ENCODE results near the gene ATL3. TPM values are rescaled to one million over a fixed set of nuclear protein-coding genes. Genes with fewer than 3 reads are reported as not detected.

Gene ATL3
- 10 to 100 TPM; 72.2 to 89.0 (median 80.9) TPM for total RNA-seq

- TF ChIP-seq POLR2A (IDR thresholded peaks at IDR 0.05), result peak in 1 of 2 donors; percentile 56
- peak; percentile 0 to 86 (median 81) for TF ChIP-seq POLR2AphosphoS5 (IDR thresholded peaks at IDR 0.05)
- no peak for TF ChIP-seq CTCF (IDR thresholded peaks at IDR 0.05)
- WGBS, result 18% methylated on average over 38 of the region's 69 CpGs
- Histone ChIP-seq H3K36me3 (no peaks in the 10 kb centered on the region), H3K27ac (peak within 1 kb of the TSS; percentile 99), H3K27me3 (no peaks in the 10 kb centered on the region), H3K9me3 (no peaks in the 10 kb centered on the region), H3K4me3 (peak within 1 kb of the TSS; percentile 89), H3K4me1 (peaks cover 43% of the 10 kb centered on the region)
- peak; percentile 98 to 99 for DNase-seq (ENCODE audit: low spot score in 2 of 2)
These were observed at the start of gene ATL3 for GRCh38 chr11:63671322-63672155. Gene ATL3 (minus strand): TSS chr11:63671376. CDS start chr11:63671335, 41 bp downstream.

GRCh38 chr11:63720611-63721010 lies 49.4 kb upstream of the ATL3 start:
- Histone ChIP-seq H3K4me1 (no peaks in the 10 kb centered on the region), H3K36me3 (no peaks in the 10 kb centered on the region), H3K4me3 (no peak overlapping the region), H3K9me3 (no peaks in the 10 kb centered on the region), H3K27me3 (no peaks in the 10 kb centered on the region), H3K27ac (no peak overlapping the region)
- no peak for DNase-seq (ENCODE audit: low spot score in 2 of 2)
- TF ChIP-seq POLR2A (IDR thresholded peaks at IDR 0.05) (no peak), EP300 (IDR thresholded peaks at IDR 0.05) (no peak), CTCF (IDR thresholded peaks at IDR 0.05) (no peak)
- 94% methylated on average over 3 of the region's 3 CpGs for WGBS

GRCh38 chr11:63719987-63720386 lies 48.8 kb upstream of the ATL3 start:
- Histone ChIP-seq H3K27ac (no peak overlapping the region), H3K36me3 (no peaks in the 10 kb centered on the region), H3K4me3 (no peak overlapping the region), H3K27me3 (no peaks in the 10 kb centered on the region), H3K9me3 (no peaks in the 10 kb centered on the region), H3K4me1 (no peaks in the 10 kb centered on the region)
- DNase-seq (ENCODE audit: low spot score in 2 of 2), result no peak
- WGBS, result 71% methylated on average over 2 of the region's 2 CpGs
- TF ChIP-seq CTCF (IDR thresholded peaks at IDR 0.05) (no peak), POLR2AphosphoS5 (IDR thresholded peaks at IDR 0.05) (no peak), EP300 (IDR thresholded peaks at IDR 0.05) (no peak), POLR2A (IDR thresholded peaks at IDR 0.05) (no peak)

GRCh38 chr11:63719001-63719400 lies 47.8 kb upstream of the ATL3 start:
- Histone ChIP-seq H3K36me3 (no peaks in the 10 kb centered on the region), H3K9me3 (no peaks in the 10 kb centered on the region), H3K4me1 (no peaks in the 10 kb centered on the region), H3K27me3 (no peaks in the 10 kb centered on the region), H3K27ac (no peak overlapping the region), H3K4me3 (no peak overlapping the region)
- DNase-seq (ENCODE audit: low spot score in 2 of 2), result no peak
- TF ChIP-seq CTCF (IDR thresholded peaks at IDR 0.05) (no peak), POLR2AphosphoS5 (IDR thresholded peaks at IDR 0.05) (no peak), EP300 (IDR thresholded peaks at IDR 0.05) (no peak), POLR2A (IDR thresholded peaks at IDR 0.05) (no peak)
- 80% methylated on average over 1 of the region's 1 CpG for WGBS

GRCh38 chr11:63716046-63716445 lies 44.9 kb upstream of the ATL3 start:
- H3K27ac ChIP-seq, result no peak overlapping the region
- TF ChIP-seq EP300 (IDR thresholded peaks at IDR 0.05), result no peak
- TF ChIP-seq CTCF (IDR thresholded peaks at IDR 0.05), result no peak
- TF ChIP-seq POLR2AphosphoS5 (IDR thresholded peaks at IDR 0.05), result no peak
- no peak for TF ChIP-seq POLR2A (IDR thresholded peaks at IDR 0.05)

More at GRCh38 chr11:63716046-63716445, 44.9 kb upstream of the ATL3 start:
- DNase-seq (ENCODE audit: low spot score in 2 of 2), result no peak
- peaks cover under 1% of the 10 kb centered on the region for H3K4me1 ChIP-seq
- H3K4me3 ChIP-seq, result no peak overlapping the region
- no peaks in the 10 kb centered on the region for H3K9me3 ChIP-seq
- no peaks in the 10 kb centered on the region for H3K27me3 ChIP-seq
- no peaks in the 10 kb centered on the region for H3K36me3 ChIP-seq

All from suprapubic skin (tissue), 4 donors.